WI38 (cell line): ENCODE measurements around the gene ANKMY2.

Source experiments
- H3K4me3 ChIP-seq: 2 replicates; pipeline ENCODE4 v1.5.1; 2011; ENCODE audit warnings: low read depth, mild to moderate bottlenecking, control low read depth, low read length
- CTCF ChIP-seq: IDR thresholded peaks from 2 replicates; pipeline ENCODE4 v1.5.1; 2012; ENCODE audit warnings: low read depth, mild to moderate bottlenecking, control low read depth, low read length

Gene ANKMY2

GRCh38 chr7:16677978-16678494 is 32.5 kb upstream of the ANKMY2 start:
- no peak overlapping the region for H3K4me3 ChIP-seq

GRCh38 chr7:16675277-16675676 is 29.7 kb upstream of the ANKMY2 start:
- no peak for TF ChIP-seq CTCF
- no peak overlapping the region for H3K4me3 ChIP-seq

More at GRCh38 chr7:16677978-16678494, 32.5 kb upstream of the ANKMY2 start:
- no peak for TF ChIP-seq CTCF

- TF ChIP-seq CTCF = no peak
- no peak overlapping the region for H3K4me3 ChIP-seq
Observed at GRCh38 chr7:16671811-16672210, 26.3 kb upstream of the ANKMY2 start.

GRCh38 chr7:16670731-16671344 is 25.3 kb upstream of the ANKMY2 start:
- TF ChIP-seq CTCF = no peak

GRCh38 chr7:16670021-16670420 is 24.5 kb upstream of the ANKMY2 start:
- H3K4me3 ChIP-seq = no peak overlapping the region
- no peak for TF ChIP-seq CTCF

More at GRCh38 chr7:16670731-16671344, 25.3 kb upstream of the ANKMY2 start:
- H3K4me3 ChIP-seq = no peak overlapping the region

- no peak for TF ChIP-seq CTCF
- no peak overlapping the region for H3K4me3 ChIP-seq
Observed at GRCh38 chr7:16669581-16669980, 24.0 kb upstream of the ANKMY2 start.

GRCh38 chr7:16668978-16669377 is 23.4 kb upstream of the ANKMY2 start:
- no peak overlapping the region for H3K4me3 ChIP-seq
- no peak for TF ChIP-seq CTCF
